HUES6 (cell line): ENCODE measurements around the gene DNMT3A.

Source experiments
- H3K27ac ChIP-seq: 2 replicates; pipeline ENCODE4 v1.7.0; 2013; ENCODE audit warnings: low read depth, mild to moderate bottlenecking, low read length, inconsistent platforms
- H3K27me3 ChIP-seq: 2 replicates; pipeline ENCODE4 v1.6.1; 2013; ENCODE audit warnings: low read length; ENCODE audit not compliant: control insufficient read depth, insufficient read depth
- H3K36me3 ChIP-seq: 2 replicates; pipeline ENCODE4 v1.6.1; 2013; ENCODE audit warnings: low read length; ENCODE audit not compliant: control insufficient read depth, insufficient read depth
- H3K4me1 ChIP-seq: 2 replicates; pipeline ENCODE4 v1.6.1; 2013; ENCODE audit warnings: low read length; ENCODE audit not compliant: control insufficient read depth, insufficient read depth
- H3K4me3 ChIP-seq: 2 replicates; pipeline ENCODE4 v1.5.1; 2013; ENCODE audit warnings: low read depth, low read length
- H3K9ac ChIP-seq: one replicate; pipeline ENCODE4 v1.6.1; 2013; ENCODE audit warnings: mild to moderate bottlenecking, low read length
- H3K9me3 ChIP-seq: 2 replicates; pipeline ENCODE4 v1.6.1; 2013; ENCODE audit warnings: low read depth, low read length; ENCODE audit not compliant: control insufficient read depth, insufficient read depth

DNMT3A gene

DNA sequence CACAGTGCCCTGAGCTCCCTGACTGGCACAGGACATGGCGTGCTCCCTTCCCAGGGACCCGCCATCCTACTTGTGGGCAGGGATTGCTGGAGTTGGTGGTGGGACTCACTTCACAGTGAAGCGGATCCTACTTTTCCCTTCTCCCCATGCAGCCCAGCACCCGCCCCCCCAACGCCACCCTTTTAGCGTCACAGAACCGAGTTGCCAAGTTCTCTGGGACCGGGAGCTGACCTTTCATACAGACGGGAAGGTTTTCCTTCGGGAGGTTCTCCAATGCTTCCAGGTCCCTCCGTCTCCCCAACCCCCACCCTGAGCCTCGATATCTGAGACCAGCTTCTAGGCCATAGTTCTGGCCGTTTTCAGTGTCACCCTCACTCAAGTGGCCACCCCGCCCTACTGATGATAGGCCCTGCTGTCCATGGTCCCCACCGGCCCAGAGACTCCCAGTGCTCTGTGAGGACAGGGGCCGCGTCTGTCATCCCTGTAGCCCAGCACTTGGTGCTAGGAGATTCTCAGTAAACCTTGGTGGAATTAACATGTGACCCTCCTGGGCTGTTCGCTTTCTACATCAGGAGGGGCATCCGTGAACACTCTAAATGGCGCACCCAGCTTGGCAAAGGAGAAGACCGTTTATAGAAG, 1.6 kb upstream of the DNMT3A start:
- no peaks in the 10 kb centered on the region for H3K36me3 ChIP-seq
- H3K4me3 ChIP-seq: no peak overlapping the region
- H3K27ac ChIP-seq: no peak overlapping the region
- H3K9ac ChIP-seq: no peak overlapping the region
- no peaks in the 10 kb centered on the region for H3K9me3 ChIP-seq
- peaks cover 35% of the 10 kb centered on the region for H3K27me3 ChIP-seq
- H3K4me1 ChIP-seq: peaks cover 14% of the 10 kb centered on the region; the same call in 1 of the 2 replicates

DNA sequence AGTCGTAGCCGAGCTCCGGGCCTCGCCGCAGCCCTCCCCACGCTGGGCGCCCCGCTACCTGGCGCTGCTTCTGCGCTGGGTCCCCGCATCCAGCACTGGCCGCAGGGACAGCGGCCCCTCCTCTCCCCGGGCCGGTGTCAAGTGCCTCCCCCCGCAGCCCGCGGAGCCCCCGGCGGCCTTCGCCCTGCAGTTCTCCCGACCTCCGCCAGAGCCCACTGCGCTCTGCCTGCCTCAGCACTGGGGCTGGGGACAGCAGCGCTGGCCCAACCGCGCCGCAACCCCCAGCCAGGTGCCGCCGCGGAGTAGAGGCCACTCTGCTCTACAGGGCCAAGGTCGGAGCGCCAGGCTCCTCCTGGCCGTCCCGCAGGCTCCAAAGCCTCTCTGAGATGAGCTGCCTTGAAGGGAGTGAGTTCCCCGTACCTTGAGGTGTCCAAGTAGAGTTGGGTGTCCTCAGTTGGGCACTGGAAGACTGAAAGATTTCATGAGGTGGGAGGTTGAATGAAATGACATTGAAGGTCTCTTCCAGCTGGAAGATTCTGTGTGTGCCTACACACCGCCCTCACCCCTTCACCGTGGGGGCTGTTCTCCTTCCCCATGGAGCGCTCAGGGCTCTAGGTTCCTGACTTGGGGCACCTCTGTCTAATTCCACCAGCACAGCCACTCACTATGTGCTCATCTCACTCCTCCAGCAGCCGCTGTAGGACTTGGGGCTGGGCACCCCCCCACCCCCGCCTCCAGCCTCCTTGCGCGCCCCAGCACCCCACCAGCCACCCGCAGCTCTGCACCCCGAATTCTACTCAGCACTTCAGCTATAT, 854 bp upstream of the DNMT3A start:
- Histone ChIP-seq H3K4me3 (peak overlapping the region; percentile 40), H3K9ac (no peak overlapping the region), H3K4me1 (peaks cover 14% of the 10 kb centered on the region; the same call in 1 of the 2 replicates), H3K27me3 (peaks cover 31% of the 10 kb centered on the region), H3K27ac (no peak overlapping the region), H3K9me3 (no peaks in the 10 kb centered on the region), H3K36me3 (no peaks in the 10 kb centered on the region)

DNA sequence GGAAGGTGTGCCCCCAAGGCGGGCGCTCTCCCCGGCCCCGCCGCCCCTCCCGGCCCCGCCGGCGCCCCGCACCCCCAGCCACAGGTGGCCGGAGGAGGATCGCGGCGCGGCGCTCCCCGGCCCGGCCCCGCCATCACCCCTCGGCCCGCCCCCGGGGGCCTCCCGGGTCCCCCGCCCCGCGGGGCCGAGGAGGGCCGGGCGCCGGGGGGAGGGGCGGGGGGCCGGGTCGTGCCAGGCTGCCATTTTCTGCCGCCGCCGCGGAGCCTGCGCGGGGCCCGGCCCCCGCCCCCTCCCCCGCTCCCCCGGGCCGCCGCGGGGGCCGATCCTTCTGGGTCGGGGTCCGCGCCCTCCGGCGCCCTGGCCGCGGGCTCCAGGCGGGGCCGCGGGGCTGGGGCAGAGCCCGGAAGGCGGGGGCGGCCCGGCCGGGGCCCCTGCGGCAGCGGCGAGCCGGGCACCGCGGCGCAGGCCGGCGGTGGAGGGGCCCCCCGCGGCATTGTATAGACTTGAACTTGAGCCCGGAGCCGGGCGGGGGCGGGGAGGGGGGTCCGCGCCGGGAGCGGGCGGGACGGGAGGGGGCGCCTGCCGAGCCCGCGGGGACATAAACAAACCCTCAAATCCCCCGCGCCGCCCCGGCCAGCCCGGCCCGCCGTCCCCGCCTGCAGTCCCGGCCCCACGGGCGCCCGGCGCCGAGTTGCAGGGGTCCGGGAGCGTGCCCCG, 556 bp downstream of the DNMT3A start:
- Histone ChIP-seq H3K4me1 (peaks cover 27% of the 10 kb centered on the region), H3K9ac (no peak overlapping the region), H3K9me3 (no peaks in the 10 kb centered on the region), H3K36me3 (no peaks in the 10 kb centered on the region), H3K27ac (no peak overlapping the region), H3K27me3 (peaks cover 28% of the 10 kb centered on the region), H3K4me3 (peak overlapping the region; percentile 67)

DNA sequence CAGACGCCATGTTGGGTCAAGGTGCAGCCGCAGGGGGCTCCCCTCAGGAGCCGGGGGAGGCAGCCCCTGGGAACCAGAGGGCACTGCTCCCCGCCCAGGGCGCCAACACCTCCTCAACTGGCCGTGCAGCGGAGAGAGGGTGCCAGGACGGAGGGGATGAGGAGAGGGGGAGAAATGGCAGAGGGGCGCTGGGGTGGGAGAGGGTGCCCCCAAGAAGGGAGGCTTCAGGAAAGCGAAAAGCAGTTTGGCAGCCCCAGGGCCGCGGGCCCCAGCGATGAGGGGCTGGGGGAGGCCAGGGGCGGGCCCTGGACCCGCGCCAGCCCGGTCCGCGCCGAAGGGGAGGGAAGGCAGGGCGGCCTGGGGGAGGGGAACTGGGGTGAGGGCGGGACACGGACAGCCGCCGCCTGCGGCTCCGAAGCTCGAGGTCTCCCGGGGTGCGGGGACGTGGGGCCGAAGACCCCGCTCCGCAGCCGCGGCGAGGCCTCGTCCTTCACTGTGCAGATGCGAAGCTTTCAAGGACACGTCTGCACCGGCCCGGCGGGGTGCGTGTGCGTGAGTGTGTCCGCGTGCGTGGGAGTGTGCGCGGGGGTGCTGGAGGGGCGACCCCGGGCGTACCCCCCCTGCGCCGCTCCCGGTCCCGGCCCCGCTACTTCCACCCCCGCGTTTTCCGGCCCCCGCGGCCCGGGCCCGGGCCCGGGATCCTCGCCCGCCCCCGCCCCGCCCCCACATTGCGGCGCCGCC, 1.4 kb downstream of the DNMT3A start:
- H3K4me1 ChIP-seq: peaks cover 35% of the 10 kb centered on the region
- H3K27ac ChIP-seq: no peak overlapping the region
- H3K9ac ChIP-seq: no peak overlapping the region
- H3K27me3 ChIP-seq: peaks cover 28% of the 10 kb centered on the region
- H3K9me3 ChIP-seq: no peaks in the 10 kb centered on the region
- no peaks in the 10 kb centered on the region for H3K36me3 ChIP-seq
- H3K4me3 ChIP-seq: peak overlapping the region; percentile 67

DNA sequence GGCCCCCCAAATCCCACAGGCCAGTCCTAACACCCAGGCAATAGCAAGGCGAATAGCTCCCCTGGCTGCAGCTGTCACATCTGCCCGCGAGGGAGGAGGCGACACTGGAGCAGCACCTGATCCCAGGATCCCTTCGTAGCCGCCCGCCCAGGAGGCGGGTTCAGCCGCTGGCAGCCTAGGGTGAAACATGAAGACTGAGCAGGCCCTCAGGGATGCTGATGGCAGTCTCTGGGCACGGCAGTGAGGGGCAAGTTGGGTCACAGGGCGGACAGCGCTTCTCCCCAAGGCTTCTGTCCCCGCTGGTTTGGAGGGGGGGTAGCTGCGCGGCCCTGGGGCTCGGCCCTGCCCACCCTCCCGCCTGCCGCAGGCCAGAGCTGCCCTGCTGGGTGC, 1.9 kb downstream of the DNMT3A start:
- H3K27ac ChIP-seq: no peak overlapping the region
- no peaks in the 10 kb centered on the region for H3K36me3 ChIP-seq
- peaks cover 41% of the 10 kb centered on the region for H3K4me1 ChIP-seq
- H3K27me3 ChIP-seq: peaks cover 28% of the 10 kb centered on the region
- peak overlapping the region; percentile 67 for H3K4me3 ChIP-seq
- H3K9ac ChIP-seq: no peak overlapping the region
- no peaks in the 10 kb centered on the region for H3K9me3 ChIP-seq

DNA sequence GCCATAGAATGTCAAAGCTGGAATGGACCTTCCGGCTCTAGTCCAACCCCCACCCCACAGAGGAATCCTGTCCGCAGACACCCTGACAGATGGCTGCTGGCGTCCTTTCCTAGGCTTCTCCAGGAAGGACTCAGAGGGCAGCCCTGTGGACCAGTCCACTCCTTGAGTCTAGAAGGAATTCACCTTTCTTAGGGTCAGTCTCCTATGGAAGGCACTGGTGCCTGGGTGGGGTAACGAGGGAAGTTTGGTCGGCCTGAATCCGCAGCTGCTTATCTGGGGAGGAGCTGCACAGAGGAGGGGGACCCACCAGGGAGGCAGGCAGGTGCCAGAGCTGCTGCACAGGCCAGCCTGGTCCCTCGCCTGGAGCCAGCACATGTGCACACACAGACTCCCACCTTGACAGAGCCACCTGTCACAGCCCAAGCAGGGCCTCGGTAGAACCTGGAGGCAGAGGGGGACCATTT, 2.5 kb downstream of the DNMT3A start:
- H3K4me3 ChIP-seq: no peak overlapping the region
- H3K27ac ChIP-seq: no peak overlapping the region
- no peak overlapping the region for H3K9ac ChIP-seq
- no peaks in the 10 kb centered on the region for H3K9me3 ChIP-seq
- peaks cover 26% of the 10 kb centered on the region for H3K27me3 ChIP-seq
- no peaks in the 10 kb centered on the region for H3K36me3 ChIP-seq
- H3K4me1 ChIP-seq: peaks cover 41% of the 10 kb centered on the region

DNA sequence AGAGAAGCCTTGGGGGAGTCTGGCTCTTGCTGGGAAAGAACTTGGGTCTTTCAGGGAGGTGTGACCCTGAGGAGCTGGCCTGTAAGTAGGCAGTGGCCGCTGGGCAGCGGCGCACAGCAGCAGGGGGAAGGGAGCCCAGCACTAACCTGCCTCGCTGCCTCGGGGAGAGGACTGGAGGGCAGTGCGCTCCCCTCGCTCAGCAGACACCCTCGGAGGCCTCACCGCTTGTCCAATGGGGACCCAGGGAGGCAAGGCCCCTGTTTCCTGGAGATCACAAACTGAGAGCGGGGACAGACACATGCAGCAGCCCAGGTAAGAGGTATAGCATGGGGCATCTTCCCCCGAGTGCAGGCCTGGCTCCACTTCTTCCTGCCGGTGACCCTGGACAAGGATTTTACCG, 3.3 kb downstream of the DNMT3A start:
- H3K4me1 ChIP-seq: peaks cover 48% of the 10 kb centered on the region
- H3K27ac ChIP-seq: no peak overlapping the region
- H3K36me3 ChIP-seq: no peaks in the 10 kb centered on the region
- no peaks in the 10 kb centered on the region for H3K9me3 ChIP-seq
- peaks cover 18% of the 10 kb centered on the region for H3K27me3 ChIP-seq
- no peak overlapping the region for H3K9ac ChIP-seq
- no peak overlapping the region for H3K4me3 ChIP-seq

DNA sequence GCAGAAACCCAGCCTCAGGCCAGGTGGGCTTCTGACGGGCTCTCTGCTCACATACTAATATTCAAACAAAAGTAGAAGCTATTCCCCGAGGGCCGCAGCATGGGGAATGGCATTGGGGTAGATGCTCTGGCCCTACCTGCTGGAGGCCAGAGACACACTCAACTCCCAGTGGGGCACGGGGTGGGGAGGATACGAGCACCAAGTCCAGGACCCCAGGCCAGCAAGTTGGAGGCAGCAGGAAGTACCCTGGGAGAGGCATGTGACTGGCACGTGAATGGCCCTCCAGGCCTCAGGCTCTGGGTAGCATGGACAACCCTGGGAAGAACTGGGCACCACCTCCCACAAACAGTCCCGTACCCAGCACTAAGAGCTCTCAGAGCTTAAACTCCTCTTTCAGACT, 3.8 kb downstream of the DNMT3A start:
- Histone ChIP-seq H3K36me3 (no peaks in the 10 kb centered on the region), H3K4me1 (peaks cover 48% of the 10 kb centered on the region)

DNA sequence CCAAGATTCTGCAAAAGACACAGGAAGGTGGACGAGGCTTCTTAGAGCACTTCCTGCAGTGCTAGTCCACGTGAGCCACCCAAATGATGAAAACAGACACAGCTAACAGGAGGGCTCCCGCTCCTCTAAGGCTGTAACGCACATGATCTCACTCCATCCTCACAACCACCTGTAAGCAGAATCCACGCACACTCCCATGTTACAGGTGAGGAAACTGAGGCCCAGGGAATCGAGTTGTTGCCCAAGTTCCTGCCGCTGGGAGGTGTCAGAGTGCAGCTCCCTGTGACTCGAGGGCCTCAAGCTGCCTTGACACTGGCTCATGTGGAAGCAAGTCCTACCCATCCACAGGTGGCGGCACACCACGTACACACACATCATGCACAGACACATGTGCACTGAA, 4.4 kb downstream of the DNMT3A start:
- H3K4me1 ChIP-seq: peaks cover 46% of the 10 kb centered on the region

More for the DNA sequence above, 3.8 kb downstream of the DNMT3A start:
- peaks cover 13% of the 10 kb centered on the region; the same call in 1 of the 2 replicates for H3K27me3 ChIP-seq
- no peak overlapping the region for H3K27ac ChIP-seq
- H3K9ac ChIP-seq: no peak overlapping the region
- H3K4me3 ChIP-seq: no peak overlapping the region
- H3K9me3 ChIP-seq: no peaks in the 10 kb centered on the region

DNA sequence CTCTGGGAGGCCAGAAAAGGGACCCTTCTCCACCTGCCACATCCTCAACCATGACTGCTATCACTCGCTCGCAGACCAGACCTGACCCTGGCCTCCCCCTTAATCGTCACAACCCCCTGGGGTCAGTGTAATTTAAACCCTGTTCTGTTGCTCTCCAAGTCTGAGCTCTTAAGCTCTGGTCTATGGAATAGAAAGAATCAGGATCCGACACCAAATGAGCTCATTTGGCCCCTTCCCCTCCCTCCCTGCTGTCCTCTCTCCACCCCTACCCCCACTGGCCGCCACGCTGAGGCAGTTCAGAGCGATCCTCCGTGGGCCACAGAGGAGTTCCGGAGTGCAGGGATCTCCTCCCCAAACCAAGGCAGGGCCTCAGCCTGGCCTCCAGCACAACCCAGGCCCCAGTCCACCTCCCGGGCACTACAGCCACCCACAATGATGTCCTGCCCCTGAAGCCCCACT, 5.3 kb downstream of the DNMT3A start:
- H3K4me1 ChIP-seq: peaks cover 46% of the 10 kb centered on the region

More for the DNA sequence above, 4.4 kb downstream of the DNMT3A start:
- no peaks in the 10 kb centered on the region for H3K9me3 ChIP-seq
- H3K4me3 ChIP-seq: no peak overlapping the region
- peaks cover 10% of the 10 kb centered on the region; the same call in 1 of the 2 replicates for H3K27me3 ChIP-seq
- no peak overlapping the region for H3K9ac ChIP-seq
- no peak overlapping the region for H3K27ac ChIP-seq
- no peaks in the 10 kb centered on the region for H3K36me3 ChIP-seq

More for the DNA sequence above, 5.3 kb downstream of the DNMT3A start:
- Histone ChIP-seq H3K27ac (no peak overlapping the region), H3K9ac (no peak overlapping the region), H3K27me3 (peaks cover 10% of the 10 kb centered on the region; the same call in 1 of the 2 replicates), H3K4me3 (no peak overlapping the region), H3K36me3 (no peaks in the 10 kb centered on the region), H3K9me3 (no peaks in the 10 kb centered on the region)
